Uterus (tissue), 4 donors: ENCODE results near the gene THRAP3. TPM values are rescaled to one million over a fixed set of nuclear protein-coding genes. Genes with fewer than 3 reads are reported as not detected.
A peak's percentile ranks its signal among the peaks of the same experiment; 100 is the strongest.

Experiments used
- DNase-seq, 2 donors: peaks; one replicate each; pipeline ENCODE4 v3.0.0-alpha.2; 2019 to 2020
- H3K27ac ChIP-seq, 2 donors: fragments of 200-600 bp; sonication (generic); 1 replicate in 1 of 2; 2 replicates in 1 of 2; pipeline ENCODE4 v1.5.1; 2016 to 2018
- H3K27me3 ChIP-seq, 2 donors: fragments of 200-600 bp; sonication (generic); one replicate each; pipeline ENCODE4 v1.5.1; 2018 to 2019; ENCODE audit warnings: control low read depth in 1 of 2
- H3K36me3 ChIP-seq, 2 donors: fragments of 200-600 bp; sonication (generic); one replicate each; pipeline ENCODE4 v1.5.1; 2019; ENCODE audit warnings: control low read depth in 1 of 2
- H3K4me1 ChIP-seq, 2 donors: fragments of 200-600 bp; sonication (generic); one replicate each; pipeline ENCODE4 v1.5.1; 2018 to 2019; ENCODE audit warnings: control low read depth in 1 of 2
- H3K4me3 ChIP-seq, 2 donors: fragments of 200-600 bp; sonication (generic); 1 replicate in 1 of 2; 2 replicates in 1 of 2; pipeline ENCODE4 v1.5.1; 2018 to 2019; ENCODE audit warnings: mild to moderate bottlenecking in 1 of 2
- H3K9me3 ChIP-seq, 2 donors: fragments of 200-600 bp; sonication (generic); one replicate each; pipeline ENCODE4 v1.5.1; 2019; ENCODE audit warnings: control low read depth in 1 of 2
- POLR2A ChIP-seq, 2 donors: fragments of 450-650 bp; IDR thresholded peaks; one replicate each; pipeline ENCODE4 v1.6.1; 2016; ENCODE audit warnings: antibody characterized with exemption in 2 of 2, mild to moderate bottlenecking in 1 of 2, moderate library complexity in 1 of 2
- intact Hi-C: fragments of 100-400 bp; cut with DNase I; formaldehyde crosslinking; loops from one replicate; pipeline ENCODE4 v1.15.1; 2023; ENCODE audit warnings: low total_unique reads
- total RNA-seq, 4 donors: library from RNA; depleted of rRNA in 3 of 4; stranded (reverse); fragments of >200 nt in 3 of 4; gene quantifications; one replicate each; pipeline versions ENCODE4 v1.1.0 to v1.2.4, GENCODE V29; 2014 to 2023
- TF ChIP-seq, protein P1 (sequence below), 4 experiments: fragments of 200-600 bp in 2 of 4; fragments of 450-650 bp in 2 of 4; sonication (generic) in 2 of 4; IDR thresholded peaks; one replicate each; pipeline ENCODE4 v1.5.1; 2016 to 2019; ENCODE audit warnings: antibody characterized with exemption in 4 of 4, mild to moderate bottlenecking in 2 of 4, moderate library complexity in 1 of 4
- donor health status: DM: yes; HTN: yes; CAD: no.

The THRAP3 gene, protein sequence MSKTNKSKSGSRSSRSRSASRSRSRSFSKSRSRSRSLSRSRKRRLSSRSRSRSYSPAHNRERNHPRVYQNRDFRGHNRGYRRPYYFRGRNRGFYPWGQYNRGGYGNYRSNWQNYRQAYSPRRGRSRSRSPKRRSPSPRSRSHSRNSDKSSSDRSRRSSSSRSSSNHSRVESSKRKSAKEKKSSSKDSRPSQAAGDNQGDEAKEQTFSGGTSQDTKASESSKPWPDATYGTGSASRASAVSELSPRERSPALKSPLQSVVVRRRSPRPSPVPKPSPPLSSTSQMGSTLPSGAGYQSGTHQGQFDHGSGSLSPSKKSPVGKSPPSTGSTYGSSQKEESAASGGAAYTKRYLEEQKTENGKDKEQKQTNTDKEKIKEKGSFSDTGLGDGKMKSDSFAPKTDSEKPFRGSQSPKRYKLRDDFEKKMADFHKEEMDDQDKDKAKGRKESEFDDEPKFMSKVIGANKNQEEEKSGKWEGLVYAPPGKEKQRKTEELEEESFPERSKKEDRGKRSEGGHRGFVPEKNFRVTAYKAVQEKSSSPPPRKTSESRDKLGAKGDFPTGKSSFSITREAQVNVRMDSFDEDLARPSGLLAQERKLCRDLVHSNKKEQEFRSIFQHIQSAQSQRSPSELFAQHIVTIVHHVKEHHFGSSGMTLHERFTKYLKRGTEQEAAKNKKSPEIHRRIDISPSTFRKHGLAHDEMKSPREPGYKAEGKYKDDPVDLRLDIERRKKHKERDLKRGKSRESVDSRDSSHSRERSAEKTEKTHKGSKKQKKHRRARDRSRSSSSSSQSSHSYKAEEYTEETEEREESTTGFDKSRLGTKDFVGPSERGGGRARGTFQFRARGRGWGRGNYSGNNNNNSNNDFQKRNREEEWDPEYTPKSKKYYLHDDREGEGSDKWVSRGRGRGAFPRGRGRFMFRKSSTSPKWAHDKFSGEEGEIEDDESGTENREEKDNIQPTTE
- 10 to 100 TPM; 21.3 to 99.1 (median 67.5) TPM for total RNA-seq

DNA sequence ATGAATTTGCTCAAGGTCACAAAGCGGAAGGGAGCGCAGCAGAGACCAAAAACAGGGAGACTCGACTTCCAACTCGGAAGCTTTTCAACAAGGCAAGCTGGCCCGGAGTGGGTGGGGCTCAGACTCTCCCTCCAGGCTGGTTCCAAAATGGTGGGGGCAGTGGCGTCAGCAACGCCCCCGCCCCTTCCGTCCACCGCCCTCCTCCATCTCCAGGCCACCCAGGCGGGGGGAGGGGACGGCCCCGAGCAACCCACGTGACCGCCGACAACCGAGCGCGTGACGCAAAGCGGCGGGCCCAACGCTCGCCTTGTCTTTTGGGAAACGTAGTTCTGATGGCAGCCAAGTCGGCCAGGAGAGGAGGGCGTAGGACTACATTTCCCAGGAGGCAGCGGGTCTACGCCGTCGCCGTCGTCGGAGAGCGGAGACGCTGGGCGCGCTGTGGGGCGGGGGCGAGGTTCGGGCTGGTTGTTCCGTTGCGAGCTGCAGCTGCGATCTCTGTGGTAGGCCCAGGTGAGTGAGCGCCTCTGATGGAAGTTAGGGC is at the start of gene THRAP3:
TSS of gene THRAP3 (plus strand) at position 448 of the 541 bp plus-strand sequence. CDS start 58,121 bp downstream, outside the sequence.
- peaks cover 8 to 14% of the 10 kb centered on the region in 2 donors for H3K4me1 ChIP-seq
- TF ChIP-seq, protein P1, sequence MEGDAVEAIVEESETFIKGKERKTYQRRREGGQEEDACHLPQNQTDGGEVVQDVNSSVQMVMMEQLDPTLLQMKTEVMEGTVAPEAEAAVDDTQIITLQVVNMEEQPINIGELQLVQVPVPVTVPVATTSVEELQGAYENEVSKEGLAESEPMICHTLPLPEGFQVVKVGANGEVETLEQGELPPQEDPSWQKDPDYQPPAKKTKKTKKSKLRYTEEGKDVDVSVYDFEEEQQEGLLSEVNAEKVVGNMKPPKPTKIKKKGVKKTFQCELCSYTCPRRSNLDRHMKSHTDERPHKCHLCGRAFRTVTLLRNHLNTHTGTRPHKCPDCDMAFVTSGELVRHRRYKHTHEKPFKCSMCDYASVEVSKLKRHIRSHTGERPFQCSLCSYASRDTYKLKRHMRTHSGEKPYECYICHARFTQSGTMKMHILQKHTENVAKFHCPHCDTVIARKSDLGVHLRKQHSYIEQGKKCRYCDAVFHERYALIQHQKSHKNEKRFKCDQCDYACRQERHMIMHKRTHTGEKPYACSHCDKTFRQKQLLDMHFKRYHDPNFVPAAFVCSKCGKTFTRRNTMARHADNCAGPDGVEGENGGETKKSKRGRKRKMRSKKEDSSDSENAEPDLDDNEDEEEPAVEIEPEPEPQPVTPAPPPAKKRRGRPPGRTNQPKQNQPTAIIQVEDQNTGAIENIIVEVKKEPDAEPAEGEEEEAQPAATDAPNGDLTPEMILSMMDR (IDR thresholded peaks at IDR 0.05): peak in 2 of 4 experiments; percentile 0 to 20
- TF ChIP-seq POLR2A (IDR thresholded peaks at IDR 0.05): peak; percentile 90 to 98
- peak; percentile 99 for DNase-seq
- H3K27me3 ChIP-seq: no peaks in the 10 kb centered on the region
- H3K9me3 ChIP-seq: no peaks in the 10 kb centered on the region
- H3K27ac ChIP-seq: peak within 1 kb of the TSS; percentile 93 to 96
- H3K4me3 ChIP-seq: peak within 1 kb of the TSS; percentile 55 to 98
- intact Hi-C loops: no loop called here
- H3K36me3 ChIP-seq: no peaks in the 10 kb centered on the region

DNA sequence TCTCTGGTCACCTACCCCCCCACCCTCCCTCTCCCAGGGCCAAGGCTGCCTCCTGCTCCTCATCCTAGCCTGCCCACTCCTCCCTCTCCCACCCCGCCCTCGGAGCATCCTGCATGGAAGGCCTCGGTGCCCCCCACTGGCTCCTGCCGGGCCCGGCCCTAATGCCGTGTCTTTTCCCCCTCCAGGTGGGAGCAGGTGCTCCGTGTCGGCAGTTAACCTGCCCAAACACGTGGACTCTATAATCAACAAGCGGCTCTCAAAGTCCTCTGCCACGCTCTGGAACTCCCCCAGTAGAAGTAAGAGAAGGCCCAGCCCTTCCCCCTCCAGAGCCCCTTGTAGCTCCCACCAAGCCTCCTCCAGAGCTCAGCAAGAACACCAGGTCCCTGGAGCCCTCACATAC is 49.5 kb upstream of the THRAP3 start:
- DNase-seq: no peak
- Histone ChIP-seq H3K4me3 (no peak overlapping the region), H3K36me3 (no peaks in the 10 kb centered on the region), H3K4me1 (peaks cover 0 to 4% of the 10 kb centered on the region in 2 donors), H3K27ac (peak overlapping the region; percentile 28 to 43), H3K27me3 (no peaks in the 10 kb centered on the region), H3K9me3 (no peaks in the 10 kb centered on the region)
- intact Hi-C loops: no loop called here
- TF ChIP-seq POLR2A (IDR thresholded peaks at IDR 0.05): no peak
- TF ChIP-seq, protein P1 (IDR thresholded peaks at IDR 0.05): no peak

DNA sequence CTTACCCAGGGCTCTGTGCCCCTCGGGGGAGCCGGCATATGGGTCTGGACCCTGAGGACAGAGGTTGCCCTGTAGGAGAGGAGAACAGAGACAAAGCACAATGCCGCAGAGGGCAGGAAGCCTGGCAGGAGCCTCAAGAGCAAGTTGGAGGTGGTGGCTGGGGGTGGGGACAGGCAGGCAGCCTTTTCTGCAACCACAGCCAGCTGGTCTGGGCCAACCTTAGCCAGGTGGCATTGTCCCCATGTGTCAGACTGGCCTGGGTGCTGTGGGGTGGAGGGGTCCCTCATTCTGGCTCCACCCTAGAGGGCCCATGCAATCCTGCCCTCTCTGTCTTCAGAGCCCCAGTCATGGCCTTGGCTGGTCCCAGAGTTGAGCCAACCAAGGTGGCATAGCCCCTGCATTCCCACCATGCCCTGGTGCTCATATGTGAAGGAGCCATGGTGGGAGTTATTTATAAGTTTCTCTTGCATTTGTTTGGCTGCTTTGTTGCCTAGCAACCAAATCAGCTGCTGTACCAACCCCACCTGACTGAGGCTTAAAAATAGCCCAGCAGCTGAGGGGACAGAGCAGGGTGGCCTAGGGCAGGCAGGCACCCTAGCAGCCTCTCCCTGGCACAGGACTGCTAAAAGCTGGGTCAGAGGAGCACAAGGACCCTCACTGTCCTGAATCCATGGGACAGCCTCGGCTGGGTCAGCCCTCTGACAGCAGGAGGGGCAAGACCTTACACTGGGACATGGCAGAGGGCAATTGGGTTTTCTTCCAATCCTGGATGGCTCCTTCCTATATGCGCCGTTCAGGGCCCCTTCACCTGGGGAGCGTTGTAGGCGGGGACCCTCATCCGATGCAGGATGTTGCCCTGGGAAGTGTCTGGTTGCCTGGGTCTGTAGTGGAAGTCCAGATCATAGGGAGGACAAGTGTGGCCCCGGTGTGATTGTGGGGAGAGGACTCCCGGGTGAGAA is 48.8 kb upstream of the THRAP3 start:
- H3K4me3 ChIP-seq: no peak overlapping the region
- no peaks in the 10 kb centered on the region for H3K9me3 ChIP-seq
- TF ChIP-seq, protein P1 (IDR thresholded peaks at IDR 0.05): no peak
- no peak for TF ChIP-seq POLR2A (IDR thresholded peaks at IDR 0.05)
- DNase-seq: no peak
- H3K4me1 ChIP-seq: peaks cover 0 to 4% of the 10 kb centered on the region in 2 donors
- H3K36me3 ChIP-seq: no peaks in the 10 kb centered on the region
- H3K27ac ChIP-seq: peak overlapping the region; percentile 28 to 43
- no peaks in the 10 kb centered on the region for H3K27me3 ChIP-seq
- intact Hi-C loops: no loop called here

DNA sequence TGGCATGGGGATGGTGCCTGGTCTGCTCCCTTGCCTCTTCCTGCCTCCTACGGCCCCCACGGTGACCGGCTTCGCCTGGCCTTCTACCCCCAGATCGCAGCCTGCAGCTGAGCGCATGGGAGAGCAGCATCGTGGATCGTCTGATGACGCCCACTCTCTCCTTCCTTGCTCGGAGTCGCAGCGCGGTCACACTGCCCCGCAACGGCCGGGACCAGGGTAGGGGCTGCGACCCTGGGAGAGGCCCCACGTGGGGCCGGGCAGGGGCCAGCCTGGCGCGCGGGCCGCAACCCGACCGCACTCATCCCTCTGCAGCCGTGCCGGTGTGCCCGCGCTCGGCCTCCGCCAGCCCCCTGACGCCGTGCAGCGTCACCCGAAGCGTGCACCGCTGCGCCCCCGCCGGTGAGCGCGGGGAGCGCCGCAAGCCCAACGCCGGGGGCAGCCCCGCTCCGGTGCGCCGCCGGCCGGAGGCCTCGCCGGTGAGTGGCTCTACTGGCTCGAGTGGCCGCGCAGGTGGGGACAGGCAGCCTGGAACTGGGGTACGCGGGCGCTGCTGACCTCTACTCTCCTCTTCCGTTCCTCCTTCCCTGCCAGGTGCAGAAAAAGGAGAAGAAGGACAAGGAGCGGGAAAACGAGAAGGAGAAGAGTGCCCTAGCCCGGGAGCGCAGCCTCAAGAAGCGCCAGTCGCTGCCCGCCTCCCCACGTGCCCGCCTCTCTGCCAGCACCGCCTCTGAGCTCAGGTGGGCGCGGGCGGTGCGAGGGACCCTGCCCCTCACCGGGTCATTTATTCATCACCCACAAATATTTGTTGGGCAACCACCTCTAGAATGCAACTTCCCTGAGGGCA is 47.9 kb upstream of the THRAP3 start:
- peaks cover 0 to 4% of the 10 kb centered on the region in 2 donors for H3K4me1 ChIP-seq
- intact Hi-C loops: no loop called here
- H3K27me3 ChIP-seq: no peaks in the 10 kb centered on the region
- no peak overlapping the region for H3K4me3 ChIP-seq
- no peaks in the 10 kb centered on the region for H3K9me3 ChIP-seq
- H3K27ac ChIP-seq: peak overlapping the region; percentile 28 to 35
- TF ChIP-seq, protein P1 (IDR thresholded peaks at IDR 0.05): no peak
- DNase-seq: no peak
- H3K36me3 ChIP-seq: no peaks in the 10 kb centered on the region
